Measurements from ENCODE around the gene PPP1R1C.
"Not testable (repeated sequence)": the region's sequence is repeated elsewhere in the genome, so short reads cannot be mapped to it uniquely, and the experiment has no call there.

PPP1R1C gene, protein sequence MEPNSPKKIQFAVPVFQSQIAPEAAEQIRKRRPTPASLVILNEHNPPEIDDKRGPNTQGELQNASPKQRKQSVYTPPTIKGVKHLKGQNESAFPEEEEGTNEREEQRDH

DNA sequence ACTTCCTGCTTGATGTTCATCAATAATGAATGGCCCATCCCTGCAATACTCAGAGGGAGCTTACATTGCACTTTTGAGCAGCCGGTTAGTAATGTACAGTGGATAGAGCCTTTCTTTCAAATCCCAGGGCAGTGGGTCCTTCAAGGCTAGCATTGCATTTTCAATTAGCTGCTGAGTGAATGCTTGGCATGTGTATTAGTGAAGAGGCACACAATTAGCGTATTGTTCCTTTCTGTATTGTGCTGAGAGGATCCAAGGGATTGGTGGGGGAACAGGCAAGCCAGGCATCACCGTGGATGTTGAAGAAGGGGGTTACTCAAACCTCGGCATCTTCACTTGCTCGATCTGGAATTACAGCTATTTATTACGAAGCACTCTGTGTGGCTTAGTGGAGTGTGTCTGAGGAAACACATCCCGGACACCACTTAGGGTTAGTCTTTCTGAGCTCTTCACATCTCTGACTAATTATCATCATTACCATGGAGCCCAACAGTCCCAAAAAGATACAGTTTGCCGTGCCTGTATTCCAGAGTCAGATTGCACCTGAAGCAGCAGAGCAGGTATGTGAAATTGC is at the start of gene PPP1R1C:
Gene PPP1R1C (plus strand): TSS at position 222 of the 574 bp plus-strand sequence. CDS start 258 bp downstream, at position 480.
- DNase-seq (ENCODE audit: low read depth in 2 of 2, low spot score in 1 of 2): no peak

DNA sequence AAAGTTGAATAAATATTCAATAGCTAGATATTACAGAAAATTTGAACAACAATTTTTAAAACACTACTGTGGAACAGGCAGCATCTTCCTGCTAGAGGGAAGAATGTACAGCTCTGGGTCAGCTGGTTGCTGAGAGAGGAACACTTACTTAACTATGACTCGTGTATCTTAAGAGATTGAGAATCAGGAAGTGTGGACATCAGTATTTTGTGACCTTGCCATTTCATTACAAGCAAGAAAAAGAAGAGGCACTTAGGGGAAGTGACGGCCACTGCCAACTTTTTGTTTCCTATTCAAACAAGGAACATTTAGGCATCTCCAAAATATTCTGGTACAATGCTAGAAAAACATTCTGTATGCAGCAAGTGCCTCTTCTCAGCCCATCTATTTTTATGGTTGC is 48.2 kb upstream of the PPP1R1C start:
- no peak for DNase-seq (ENCODE audit: low read depth in 2 of 2, low spot score in 1 of 2)

DNA sequence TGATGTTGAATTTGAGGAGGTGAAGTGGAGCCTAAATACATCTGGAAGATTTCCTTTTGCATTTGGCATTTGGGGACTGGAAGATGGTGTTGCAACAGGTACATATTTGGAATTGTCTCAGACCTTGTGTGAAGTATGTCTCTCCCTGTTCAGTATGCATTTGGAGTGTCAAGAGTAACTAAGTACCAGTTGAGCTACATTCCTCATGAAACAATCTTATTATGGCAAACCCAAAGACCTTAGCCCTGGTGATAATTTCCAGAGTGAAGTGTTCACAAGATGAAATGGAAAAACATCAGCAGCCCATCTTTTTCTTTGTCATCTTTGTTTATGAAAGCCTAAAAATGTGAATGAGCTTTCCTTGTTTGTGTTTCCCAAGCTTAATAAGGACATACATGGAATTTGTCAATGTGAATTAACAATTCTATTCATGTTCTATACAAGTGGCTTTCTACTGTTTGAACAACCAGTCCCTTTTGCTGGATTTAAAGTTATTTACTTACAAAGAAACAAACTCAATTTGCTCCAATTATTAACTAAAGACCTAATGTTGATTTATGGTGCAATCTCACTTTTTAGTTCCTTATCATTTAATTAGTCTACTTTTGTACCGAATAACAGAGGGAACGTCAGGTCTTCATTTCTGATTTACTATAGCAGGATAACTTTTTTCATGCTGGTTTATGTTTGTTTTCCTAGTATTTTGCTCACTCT is 42.1 kb upstream of the PPP1R1C start:
- no peak for DNase-seq (ENCODE audit: low read depth in 2 of 2, low spot score in 1 of 2)

DNA sequence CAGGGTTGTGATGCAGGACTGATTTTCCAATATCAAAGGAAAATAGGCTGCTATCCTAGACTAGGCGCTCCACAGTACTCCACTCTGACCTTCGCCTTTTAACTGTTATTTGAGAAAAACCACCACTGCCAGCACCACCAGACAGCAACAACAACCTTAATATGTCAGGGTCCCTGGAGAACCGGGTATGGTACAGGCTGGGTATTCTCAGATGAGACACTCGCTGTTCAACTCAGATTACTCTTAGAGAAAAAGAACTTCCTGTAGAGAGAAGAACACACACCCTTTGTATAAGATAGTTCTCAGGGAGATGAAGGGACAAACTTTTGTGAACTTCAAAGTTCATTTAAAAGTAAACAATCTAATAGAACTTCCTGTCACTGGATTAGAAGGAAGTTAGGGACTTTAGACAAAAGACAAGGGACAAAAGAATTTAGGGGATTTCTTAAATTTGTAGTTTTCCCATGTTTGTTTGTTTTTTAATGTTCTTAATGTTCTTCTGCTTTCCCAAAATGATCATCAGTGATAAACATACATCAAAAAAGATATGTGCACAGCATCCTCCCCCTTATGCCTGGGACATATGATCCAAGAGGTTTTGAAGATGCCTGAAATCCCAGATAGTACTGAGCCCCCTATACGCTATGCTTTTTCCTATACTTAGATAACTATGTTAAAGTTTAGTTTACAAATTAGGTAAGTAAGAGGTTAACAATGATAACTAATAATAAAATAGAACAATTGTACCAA is 41.3 kb upstream of the PPP1R1C start:
- DNase-seq (ENCODE audit: low read depth in 2 of 2, low spot score in 1 of 2): no peak

DNA sequence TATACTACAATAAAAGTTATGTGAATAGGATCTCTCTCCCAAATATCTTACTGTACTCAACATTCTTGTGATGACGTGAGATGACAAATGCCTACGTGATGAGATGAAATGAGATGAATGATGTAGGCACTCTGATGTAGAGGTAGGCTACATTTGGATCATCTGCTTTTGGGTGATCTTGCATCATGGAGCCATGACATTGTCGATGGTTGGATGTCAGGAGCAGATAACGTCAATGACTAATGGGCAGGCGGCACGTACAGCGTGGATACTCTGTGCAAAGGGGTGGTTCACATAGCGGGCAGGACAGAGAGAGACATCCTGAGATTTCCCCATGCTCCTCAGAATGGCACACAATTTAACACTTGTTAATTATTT is 40.8 kb upstream of the PPP1R1C start:
- no peak for DNase-seq (ENCODE audit: low read depth in 2 of 2, low spot score in 1 of 2)

DNA sequence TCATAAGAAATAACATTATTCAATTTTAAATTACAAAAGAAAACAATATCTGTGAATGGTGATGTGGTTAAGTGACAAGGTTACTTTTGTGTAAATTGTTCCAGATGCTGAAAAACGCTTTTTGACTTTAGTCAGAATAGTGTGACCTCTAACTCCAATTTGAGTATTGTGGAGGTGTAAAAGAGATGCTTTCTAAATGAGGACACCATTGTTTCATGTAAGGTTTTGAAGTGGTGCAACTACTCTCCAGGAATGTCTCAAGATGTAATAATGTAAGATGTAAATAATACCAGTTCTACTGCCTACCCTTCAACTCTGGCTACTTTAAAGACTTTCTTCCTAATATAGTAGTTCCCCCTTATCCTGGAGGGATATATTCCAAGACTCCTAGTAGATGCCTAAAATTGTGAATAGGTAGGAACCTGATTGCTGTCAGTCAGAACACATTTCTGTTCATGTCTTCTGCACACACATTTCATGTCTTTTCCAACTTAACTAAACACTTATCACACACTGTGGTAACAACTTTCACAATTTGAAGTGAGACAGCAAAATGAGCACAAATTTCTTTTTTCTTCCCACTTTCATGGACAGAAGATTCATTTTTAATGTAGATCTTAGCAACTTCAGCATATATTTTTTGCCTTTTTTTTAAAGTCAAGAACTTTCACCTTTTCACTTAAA is 39.1 kb upstream of the PPP1R1C start:
- DNase-seq (ENCODE audit: low read depth in 2 of 2, low spot score in 1 of 2): no peak

DNA sequence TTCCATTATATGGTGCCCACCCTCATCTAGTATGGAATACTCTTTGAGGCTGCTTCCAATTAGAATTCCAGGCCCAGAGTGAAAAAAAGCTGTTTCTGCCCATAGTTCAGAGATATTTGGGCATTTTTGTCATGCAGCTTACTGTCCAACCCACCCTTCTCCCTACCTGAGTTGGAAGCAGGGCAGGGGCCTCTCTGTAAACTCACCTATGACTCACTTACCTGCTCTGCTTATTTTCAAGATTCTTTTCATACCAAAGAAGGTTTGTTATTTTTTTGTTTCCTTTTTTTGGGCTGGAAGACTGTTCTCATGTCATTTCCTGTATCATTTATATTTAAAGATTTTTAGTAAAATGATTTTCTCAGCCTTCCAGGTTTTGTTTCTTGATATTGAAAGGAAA is 38.4 kb upstream of the PPP1R1C start:
- DNase-seq (ENCODE audit: low read depth in 2 of 2, low spot score in 1 of 2): no peak

DNA sequence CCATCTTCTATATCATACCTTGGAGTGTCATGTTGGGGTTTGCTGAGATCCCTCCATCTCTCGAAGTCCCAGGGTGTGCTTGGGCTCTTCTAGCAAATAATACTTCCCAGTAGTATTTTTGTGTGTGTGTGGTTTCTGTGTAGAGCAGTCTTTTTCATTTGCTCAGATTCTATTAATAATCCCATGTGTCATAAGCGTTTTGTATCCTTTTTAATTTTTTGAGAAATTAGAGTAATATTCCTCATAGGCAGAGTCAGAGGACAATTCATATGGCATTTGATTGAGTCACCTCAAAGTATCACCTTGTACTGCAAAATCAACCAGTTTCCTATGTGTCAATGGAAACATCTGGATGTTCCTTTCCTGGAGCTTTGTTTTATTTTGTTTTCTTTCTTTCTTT is 37.4 kb upstream of the PPP1R1C start:
- DNase-seq (ENCODE audit: low read depth in 2 of 2, low spot score in 1 of 2): no peak

DNA sequence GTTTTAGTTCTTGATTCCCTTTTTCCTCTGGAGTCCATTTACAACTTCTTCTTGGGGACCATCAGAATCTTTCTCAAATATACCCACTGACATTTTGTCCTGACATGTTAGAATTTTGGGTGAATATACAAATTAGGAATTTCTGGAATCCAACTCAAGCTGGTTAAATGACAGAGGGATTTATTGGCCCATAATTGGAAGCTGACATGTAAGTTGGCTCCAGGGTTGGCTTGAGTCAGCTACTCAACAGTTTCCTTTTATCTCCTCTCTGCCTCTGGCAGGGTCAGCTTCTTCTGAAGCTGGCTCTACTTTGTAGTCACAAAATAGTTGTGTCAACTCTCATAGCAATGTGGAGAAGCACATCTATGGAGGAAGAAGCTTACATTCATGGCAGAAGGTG is 36.6 kb upstream of the PPP1R1C start:
- no peak for DNase-seq (ENCODE audit: low read depth in 2 of 2, low spot score in 1 of 2)

DNA sequence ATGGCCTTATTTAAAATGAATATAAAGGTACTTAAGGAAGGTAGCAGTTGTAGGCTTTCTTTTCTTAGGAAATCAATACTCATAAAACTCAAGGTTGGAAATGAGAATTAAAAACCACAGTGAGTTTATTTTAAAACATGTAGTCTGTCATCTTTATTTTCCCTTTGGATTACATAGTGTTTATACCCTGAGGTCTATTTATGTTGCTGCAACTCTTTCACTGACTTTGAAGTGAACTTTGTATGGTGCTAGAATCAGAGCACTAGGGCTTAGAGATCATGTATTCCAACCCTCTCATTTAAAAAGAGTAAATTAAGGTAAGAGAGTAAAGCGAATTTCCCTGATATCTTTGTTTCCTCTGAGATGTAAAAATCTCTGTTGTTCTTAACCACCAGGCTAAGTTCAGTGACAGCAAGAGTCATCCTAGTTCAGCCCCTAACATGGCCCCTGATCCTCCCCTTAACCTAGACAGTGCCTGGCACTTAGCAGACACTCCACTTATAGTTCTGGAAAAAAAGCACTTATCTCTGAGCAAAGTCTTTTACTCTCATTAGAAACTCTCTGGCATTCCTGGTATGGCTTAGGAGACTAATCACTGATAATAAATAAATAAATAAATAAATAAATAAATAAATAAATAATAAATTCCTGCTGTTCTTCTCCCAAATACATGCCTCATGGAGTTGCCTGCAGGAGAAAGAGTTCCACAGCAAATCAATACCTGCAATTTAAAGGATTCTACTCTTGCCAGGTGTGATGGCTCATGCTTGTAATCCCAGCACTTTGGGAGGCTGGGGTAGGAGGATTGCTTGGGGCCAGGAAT is 33.0 kb upstream of the PPP1R1C start:
- no peak for DNase-seq (ENCODE audit: low read depth in 2 of 2, low spot score in 1 of 2)

DNA sequence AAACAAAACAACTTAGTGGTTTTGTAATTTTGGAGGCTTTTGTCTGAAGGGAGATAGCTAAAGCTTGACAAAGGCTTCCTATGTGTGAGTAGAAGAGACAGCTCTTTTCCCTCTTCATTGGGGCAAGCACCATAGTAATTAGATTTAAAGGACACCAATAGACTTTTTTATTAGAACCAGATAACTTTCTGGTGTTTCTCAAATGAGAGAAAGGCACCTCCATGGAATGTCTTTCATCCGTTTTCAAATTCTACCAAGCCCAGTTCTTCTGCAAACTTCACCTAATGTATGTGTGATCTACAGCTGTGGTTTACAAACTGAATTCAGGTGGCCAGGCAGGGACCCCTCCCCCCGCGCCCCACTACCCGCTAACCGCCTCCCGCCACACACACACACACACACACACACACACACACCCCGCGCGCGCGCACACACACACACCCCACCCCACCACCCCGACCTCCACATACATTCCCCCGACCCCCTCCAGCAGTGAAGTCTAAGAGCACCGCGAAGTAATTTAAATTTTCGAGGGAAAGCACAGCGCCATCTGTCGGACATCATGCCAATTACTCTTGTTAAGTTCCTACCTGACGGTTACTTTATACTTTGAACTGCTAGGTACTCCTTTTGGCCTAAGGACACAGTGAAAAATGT is 31.6 kb upstream of the PPP1R1C start:
- peak; percentile 28 to 29 for DNase-seq (ENCODE audit: low read depth in 2 of 2, low spot score in 1 of 2)

DNA sequence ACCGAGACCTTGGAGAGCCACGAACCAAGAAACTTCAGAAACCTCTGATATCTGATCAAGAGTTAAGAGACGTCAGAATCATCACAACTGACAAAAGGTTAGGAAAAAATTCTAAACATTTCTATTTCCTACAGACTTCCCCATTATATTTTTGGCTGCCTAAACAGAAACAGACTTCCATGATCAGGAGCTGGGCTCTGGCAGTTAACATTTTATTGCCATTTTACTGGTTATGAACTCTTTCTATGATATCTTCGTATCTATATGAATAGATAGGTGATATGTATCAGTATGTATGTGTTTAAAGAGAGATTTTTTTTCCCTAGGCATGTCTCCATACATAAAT is 31.1 kb upstream of the PPP1R1C start:
- DNase-seq (ENCODE audit: low read depth in 2 of 2, low spot score in 1 of 2): no peak

DNA sequence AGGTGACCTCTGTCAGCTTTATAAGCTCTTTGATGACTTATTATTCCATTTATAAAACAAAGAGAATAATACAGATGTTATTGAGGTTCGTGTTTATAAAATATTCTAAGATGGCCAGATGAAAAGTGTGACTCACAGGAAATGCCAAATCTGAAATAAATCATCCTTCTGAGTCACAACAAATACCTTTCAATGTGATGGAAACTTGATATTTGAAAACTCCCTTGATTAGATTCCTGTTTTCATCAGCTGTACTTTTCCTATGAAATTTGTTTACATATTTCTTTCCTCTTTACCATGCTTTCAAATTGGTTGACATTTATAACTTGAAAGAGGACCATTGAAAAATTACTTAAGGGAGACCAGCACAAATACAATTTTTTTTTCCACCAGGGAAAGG is 30.6 kb upstream of the PPP1R1C start:
- no peak for DNase-seq (ENCODE audit: low read depth in 2 of 2, low spot score in 1 of 2)

DNA sequence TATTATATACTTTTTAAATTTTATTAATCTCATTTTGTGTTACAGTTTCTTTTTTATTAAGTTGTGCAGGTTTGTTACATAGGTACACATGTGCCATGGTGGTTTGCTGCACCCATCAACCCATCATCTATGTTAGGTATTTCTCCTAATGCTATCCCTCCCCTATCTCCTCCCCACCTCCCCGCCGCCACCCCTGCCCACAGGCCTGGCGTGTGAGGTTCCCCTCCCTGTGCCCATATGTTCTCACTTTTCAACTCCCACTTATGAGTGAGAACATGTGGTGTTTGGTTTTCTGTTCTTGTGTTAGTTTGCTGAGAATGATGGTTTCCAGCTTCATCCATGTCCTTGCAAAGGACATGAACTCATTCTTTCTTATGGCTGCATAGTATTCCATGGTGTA is 29.8 kb upstream of the PPP1R1C start:
- not testable (repeated sequence) for DNase-seq (ENCODE audit: low read depth in 2 of 2, low spot score in 1 of 2)

DNA sequence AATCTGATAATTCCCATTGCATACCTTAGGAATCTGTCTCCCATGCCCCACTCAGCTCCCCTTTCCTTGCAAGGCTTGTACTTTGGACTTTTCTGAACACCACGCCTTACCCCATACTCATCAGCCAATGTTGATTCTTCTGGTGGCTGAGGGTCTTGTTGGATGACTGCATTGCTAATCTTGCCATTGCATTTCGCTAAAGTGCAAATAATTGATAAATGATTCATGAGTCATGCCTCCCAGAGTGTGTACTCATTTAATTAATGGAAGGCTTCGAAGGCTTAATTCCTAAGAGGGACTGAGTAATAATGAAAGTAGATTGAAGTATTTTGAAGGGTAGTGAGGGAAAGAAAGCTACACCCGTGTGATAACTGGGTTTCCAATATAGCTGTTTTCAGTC is 28.0 kb upstream of the PPP1R1C start:
- DNase-seq (ENCODE audit: low read depth in 2 of 2, low spot score in 1 of 2): no peak

DNA sequence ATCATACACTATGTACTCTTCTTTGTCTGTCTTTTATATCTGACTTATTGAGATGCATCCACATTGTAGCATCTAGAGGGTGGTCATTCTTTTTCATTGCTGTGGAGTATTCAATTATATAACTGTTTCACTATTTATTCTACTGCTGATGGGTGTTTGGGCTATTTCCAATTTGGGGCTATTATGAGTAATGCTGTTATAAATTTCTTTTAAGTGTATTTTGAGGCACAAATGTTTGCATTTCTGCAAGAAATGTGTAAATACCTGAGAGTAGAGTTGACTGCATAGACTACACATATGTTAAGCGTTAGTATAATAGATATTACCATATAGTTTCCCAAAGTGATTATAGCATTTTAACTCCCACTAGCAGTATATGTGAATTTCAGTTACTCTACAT is 26.9 kb upstream of the PPP1R1C start:
- no peak for DNase-seq (ENCODE audit: low read depth in 2 of 2, low spot score in 1 of 2)

DNA sequence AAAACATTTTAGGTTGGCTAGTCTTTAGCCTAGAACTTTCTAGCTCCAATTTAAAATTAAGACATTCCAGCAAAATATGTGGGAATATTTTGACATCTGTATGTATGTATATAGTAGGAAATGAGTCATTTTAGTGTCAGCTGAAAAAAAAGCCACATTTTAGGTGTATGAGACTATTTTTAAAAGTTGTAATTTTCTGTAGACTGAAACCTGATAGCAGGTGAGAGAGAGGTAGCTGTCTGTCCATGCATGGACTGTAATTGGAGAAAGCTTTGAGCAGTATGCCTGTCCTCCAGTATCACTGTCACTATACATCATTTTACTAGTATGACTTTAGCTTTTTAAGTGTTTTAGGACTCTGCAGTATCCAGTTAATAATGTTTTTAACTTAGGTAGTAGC is 26.1 kb upstream of the PPP1R1C start:
- no peak for DNase-seq (ENCODE audit: low read depth in 2 of 2, low spot score in 1 of 2)

DNA sequence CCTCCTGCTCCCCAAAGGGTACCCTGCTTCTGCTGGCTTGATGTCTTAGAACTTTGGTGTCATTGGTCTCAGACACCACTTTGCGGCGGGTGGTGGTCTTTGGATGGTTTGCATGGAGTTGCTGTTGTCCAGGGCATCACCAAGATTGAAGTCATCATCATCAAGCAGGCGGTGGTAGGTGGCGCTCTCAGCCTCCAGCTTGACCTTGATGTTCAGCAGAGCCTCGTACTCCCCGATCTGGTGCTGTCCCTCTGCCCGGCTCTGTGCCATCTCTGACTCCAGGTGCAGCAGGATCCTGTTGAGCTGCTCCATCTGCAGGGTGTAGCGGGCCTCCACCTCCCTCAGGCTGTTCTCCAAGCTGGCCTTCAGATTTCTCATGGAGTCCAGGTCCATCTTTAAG is 24.5 kb upstream of the PPP1R1C start:
- DNase-seq (ENCODE audit: low read depth in 2 of 2, low spot score in 1 of 2): not testable (repeated sequence)

DNA sequence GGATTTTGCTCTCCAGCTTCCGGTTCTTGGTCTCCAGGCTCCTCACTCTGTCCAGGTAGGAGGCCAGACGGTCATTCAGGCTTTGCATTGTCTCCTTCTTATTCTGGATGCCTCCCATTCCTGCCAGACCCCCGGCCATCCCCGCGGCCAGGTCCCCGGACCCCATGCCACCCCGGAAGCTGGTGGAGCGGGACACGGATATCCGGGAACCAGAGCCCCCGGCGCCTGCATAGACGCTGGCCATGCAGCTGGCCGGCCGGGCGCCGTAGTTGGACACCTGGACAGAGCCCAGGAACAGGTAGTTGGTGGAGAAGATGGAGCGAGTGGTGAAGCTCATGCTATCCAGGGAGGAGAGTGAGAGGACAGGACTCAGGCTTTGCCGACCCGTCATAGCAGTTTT is 23.5 kb upstream of the PPP1R1C start:
- DNase-seq (ENCODE audit: low read depth in 2 of 2, low spot score in 1 of 2): no peak

DNA sequence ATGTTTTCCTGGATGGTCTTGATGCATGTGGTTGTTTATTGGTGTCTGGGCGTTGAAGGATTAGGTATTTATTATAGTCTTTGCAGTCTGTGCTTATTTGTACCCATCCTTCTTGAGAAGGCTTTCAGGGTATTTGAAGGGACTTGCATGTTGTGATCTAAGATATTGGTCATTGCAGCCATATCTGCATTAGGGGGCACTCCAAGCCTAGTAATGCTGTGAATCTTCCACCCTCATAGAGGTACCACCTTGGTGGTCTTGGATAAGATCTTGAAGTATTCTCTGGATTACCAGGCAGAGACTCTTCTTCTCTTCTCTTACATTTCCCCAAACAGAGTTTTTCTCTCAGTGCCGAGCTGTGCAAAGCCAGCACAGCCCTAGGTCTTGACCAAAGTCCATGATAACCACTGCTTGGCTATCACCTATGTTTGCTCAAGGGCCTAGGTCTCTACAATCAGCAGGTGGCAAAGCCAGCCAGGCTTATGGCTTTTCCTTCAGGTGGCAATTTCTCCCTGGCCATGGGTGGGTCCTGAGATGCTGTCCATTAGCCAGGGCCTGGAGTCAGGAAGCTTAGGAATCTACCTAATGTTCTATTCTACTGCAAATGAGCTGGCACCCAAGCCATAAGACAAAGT is 15.4 kb upstream of the PPP1R1C start:
- no peak for DNase-seq (ENCODE audit: low read depth in 2 of 2, low spot score in 1 of 2)

Measured in stimulated activated CD8-positive, alpha-beta memory T cell treated with anti-CD3 and anti-CD28 coated beads, Interleukin-4, amount 100 ng/mL, for 1 hour (primary cell).